Esophagus mucosa (tissue), 1 donor: ENCODE data around the gene USP22. TPM values are rescaled to one million over a fixed set of nuclear protein-coding genes. Genes with fewer than 3 reads are reported as not detected.

Source experiments
- total RNA-seq: library from RNA; stranded (reverse); gene quantifications from one replicate; pipeline ENCODE4 v1.2.4, GENCODE V29; 2023
- donor health status: DM: yes; HTN: yes; CAD: no.

Gene USP22
- total RNA-seq, 1 donor from 2014 or later: 93.8 TPM

Other genes starting within 250 kb of the USP22 start
- gene DHRS7B, start 84.0 kb upstream of the USP22 start, total RNA-seq: 7.5 TPM
- gene TMEM11, start 171.2 kb upstream of the USP22 start, total RNA-seq: 21.1 TPM
- 2.1 TPM for gene NATD1, start 210.4 kb upstream of the USP22 start, total RNA-seq
- gene MAP2K3, start 241.7 kb upstream of the USP22 start, total RNA-seq: 41.3 TPM